Kidney (tissue), 14 donors: Measurements from ENCODE around the gene ATG101. TPM values are rescaled to one million over a fixed set of nuclear protein-coding genes. Genes with fewer than 3 reads are reported as not detected.

ENCODE experiments used
- DNase-seq, 5 donors: peaks; one replicate each; pipeline ENCODE4 v3.0.0-alpha.2; 2013 to 2020
- FAIRE-seq: peaks from 2 replicates; lab custom pipeline; 2012; peaks lifted over from hg19 to GRCh38; lab: Jason Lieb, UNC
- H3K27ac ChIP-seq, 2 donors: one replicate each; pipeline ENCODE4 v1.7.0; 2013; ENCODE audit warnings: low read depth in 2 of 2, low read length in 2 of 2, inconsistent platforms in 1 of 2
- H3K27me3 ChIP-seq: one replicate; pipeline ENCODE4 v1.7.1; 2013; ENCODE audit warnings: low read length, inconsistent platforms; ENCODE audit not compliant: control insufficient read depth, insufficient read depth
- H3K36me3 ChIP-seq, 3 donors: one replicate each; pipeline versions ENCODE4 v1.7.0 to v1.7.1; 2013; ENCODE audit warnings: low read length in 3 of 3, control low read depth in 1 of 3, inconsistent platforms in 1 of 3; ENCODE audit not compliant: insufficient read depth in 3 of 3, control insufficient read depth in 2 of 3
- H3K4me1 ChIP-seq, 3 donors: one replicate each; pipeline versions ENCODE4 v1.7.0 to v1.7.1; 2013; ENCODE audit warnings: low read length in 3 of 3, inconsistent platforms in 1 of 3, low read depth in 1 of 3; ENCODE audit not compliant: control insufficient read depth in 2 of 3, insufficient read depth in 2 of 3
- H3K4me3 ChIP-seq, 3 donors: one replicate each; pipeline versions ENCODE4 v1.7.0 to v1.8.1; 2013; ENCODE audit warnings: low read length in 3 of 3, control low read depth in 1 of 3, inconsistent platforms in 1 of 3
- H3K9ac ChIP-seq, 3 donors: one replicate each; pipeline versions ENCODE4 v1.7.0 to v1.7.1; 2013; ENCODE audit warnings: low read length in 3 of 3, control low read depth in 1 of 3, inconsistent platforms in 1 of 3
- H3K9me3 ChIP-seq, 3 donors: one replicate each; pipeline versions ENCODE4 v1.7.0 to v1.7.1; 2013; ENCODE audit warnings: low read length in 3 of 3, control low read depth in 1 of 3, inconsistent platforms in 1 of 3; ENCODE audit not compliant: control insufficient read depth in 2 of 3, insufficient read depth in 1 of 3
- intact Hi-C: fragments of 100-400 bp; cut with DNase I; formaldehyde crosslinking; loops from one replicate; pipeline ENCODE4 v1.11.1; 2022
- polyA plus RNA-seq: library from polyadenylated mRNA; stranded (reverse); fragments of 350-450 nt; fragmentation: Illumina TruSeq; extraction: RNeasy Lipid Tissue Mini Kit (QIAGEN cat#74804); gene quantifications from one replicate; pipeline ENCODE4 v1.2.3, GENCODE V29; 2014; ENCODE audit warnings: low read depth, low replicate concordance; ENCODE audit not compliant: insufficient read depth
- total RNA-seq: library from RNA; stranded (reverse); fragmentation: NEBNext Ultra II Directional; extraction: Animal tissue kit (Norgen Biotek cat#: 25700); gene quantifications from one replicate; pipeline ENCODE4 v1.2.1, GENCODE V29; 2021
- TF ChIP-seq, protein P1 (sequence below): IDR thresholded peaks from 3 replicates; pipeline ENCODE4 v1.5.1; 2012; ENCODE audit warnings: mild to moderate bottlenecking, moderate library complexity, borderline replicate concordance; ENCODE audit not compliant: insufficient read depth; ENCODE audit errors: extremely low read depth
- donor health status: control.
- donor health status: control.
- donor health status: control.
- donor health status: control.
- donor health status: control.
- donor health status: DM: yes; HTN: yes; CAD: no.
- donor health status: Normal renal cell carcinoma (clear cell type).

The ATG101 gene
- total and polyA plus RNA-seq, 2 donors from 2014 or later: 32.1 to 53.0 TPM

DNA sequence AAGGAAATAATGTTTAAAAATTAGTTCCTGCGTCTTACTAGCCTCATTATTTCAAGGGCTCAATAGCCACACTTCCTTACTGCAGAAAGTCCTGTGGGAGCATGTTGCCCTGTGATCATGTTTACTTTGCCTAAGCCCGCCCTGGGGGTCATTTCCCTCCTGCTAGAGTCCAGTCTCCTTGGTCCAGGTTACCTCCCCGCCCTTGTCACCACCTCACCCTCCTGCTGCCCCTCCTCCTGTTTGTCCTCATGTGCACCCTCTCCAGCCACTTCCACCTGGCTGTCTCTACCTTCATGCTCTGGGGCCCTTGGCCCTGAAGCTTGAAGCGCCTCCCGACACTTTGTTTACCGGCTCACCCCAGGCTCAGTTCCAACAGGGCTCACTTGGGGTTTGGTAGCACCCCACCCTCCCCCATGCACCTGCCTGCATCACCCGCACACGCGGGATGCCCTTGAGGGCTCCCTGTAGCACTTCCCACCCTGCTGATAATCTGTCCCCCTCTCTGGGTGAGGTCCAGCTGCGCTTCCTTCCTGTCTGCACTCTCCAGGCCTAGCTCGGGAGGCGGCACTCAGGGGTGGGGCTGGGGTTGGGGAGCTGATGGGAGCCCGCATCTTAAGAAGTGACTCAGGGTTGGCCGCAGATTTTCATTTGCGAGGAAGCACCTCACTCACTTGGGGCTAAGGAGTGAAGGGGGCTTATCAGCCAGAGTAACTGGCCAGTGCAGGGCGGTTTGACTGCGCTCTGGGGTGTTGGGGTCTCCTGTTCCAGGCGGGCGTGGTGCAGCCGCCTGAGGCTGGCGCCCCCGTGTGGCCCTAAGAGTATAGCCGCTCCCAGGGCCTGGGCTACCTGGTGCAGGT lies 49.8 kb downstream of the ATG101 start:
- TF ChIP-seq, protein P1, sequence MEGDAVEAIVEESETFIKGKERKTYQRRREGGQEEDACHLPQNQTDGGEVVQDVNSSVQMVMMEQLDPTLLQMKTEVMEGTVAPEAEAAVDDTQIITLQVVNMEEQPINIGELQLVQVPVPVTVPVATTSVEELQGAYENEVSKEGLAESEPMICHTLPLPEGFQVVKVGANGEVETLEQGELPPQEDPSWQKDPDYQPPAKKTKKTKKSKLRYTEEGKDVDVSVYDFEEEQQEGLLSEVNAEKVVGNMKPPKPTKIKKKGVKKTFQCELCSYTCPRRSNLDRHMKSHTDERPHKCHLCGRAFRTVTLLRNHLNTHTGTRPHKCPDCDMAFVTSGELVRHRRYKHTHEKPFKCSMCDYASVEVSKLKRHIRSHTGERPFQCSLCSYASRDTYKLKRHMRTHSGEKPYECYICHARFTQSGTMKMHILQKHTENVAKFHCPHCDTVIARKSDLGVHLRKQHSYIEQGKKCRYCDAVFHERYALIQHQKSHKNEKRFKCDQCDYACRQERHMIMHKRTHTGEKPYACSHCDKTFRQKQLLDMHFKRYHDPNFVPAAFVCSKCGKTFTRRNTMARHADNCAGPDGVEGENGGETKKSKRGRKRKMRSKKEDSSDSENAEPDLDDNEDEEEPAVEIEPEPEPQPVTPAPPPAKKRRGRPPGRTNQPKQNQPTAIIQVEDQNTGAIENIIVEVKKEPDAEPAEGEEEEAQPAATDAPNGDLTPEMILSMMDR: peak; percentile 49
- Histone ChIP-seq H3K36me3 (no peaks in the 10 kb centered on the region), H3K4me1 (peaks cover 0 to 17% (median 6%) of the 10 kb centered on the region in 3 donors), H3K4me3 (no peak overlapping the region), H3K27ac (peak overlapping the region; percentile 82 to 89), H3K9me3 (no peaks in the 10 kb centered on the region), H3K9ac (peak overlapping the region in 1 of 3 donors; percentile 63), H3K27me3 (no peaks in the 10 kb centered on the region)
- FAIRE-seq (no peak), DNase-seq (peak; percentile 67 to 86 (median 79))
- intact Hi-C loops: no loop called here

DNA sequence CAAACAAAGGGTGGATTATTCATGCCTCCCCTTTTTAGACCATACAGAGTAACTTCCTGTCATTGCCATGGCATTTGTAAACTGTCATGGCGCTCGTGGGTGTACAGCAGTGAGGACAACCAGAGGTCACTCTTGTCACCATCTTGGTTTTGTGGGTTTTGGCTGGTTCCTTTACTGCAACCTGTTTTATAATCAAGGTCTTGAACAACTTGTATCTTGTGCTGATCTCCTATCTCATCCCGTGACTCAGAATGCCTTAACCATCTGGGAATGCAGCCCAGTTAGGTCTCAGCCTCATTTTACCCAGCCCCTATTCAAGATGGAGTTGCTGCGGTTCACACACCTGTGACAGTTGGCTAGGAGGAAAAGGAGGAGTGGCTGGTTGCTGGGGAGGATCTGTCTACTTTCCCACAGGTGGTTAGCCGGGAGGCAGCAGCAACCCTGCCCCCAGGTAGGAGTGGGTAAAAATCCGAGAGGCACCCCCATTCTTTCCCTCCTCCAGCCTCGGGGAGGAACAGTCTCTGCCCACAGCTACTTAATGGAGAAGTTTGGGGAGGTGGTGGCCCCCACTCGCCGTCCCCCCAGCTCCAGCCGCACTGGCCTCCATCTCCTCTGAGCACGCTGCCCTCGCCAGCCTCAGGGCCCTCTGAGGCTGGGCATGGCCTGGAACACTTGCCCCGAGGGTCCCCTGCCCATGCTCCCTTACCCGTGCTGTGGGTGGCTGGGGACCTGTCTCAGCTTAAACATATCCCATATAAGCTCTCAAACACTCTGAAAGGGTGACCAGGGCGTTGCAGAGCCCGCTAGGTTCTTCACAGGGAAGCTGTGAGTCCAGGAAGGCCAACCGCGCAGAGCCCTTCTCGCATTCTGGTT lies 51.4 kb downstream of the ATG101 start:
- peaks cover 4 to 31% (median 10%) of the 10 kb centered on the region in 3 donors for H3K4me1 ChIP-seq
- TF ChIP-seq, protein P1: no peak
- peak overlapping the region; percentile 43 to 48 for H3K27ac ChIP-seq
- DNase-seq: no peak
- no peaks in the 10 kb centered on the region for H3K36me3 ChIP-seq
- H3K27me3 ChIP-seq: no peaks in the 10 kb centered on the region
- intact Hi-C loops: no loop called here
- H3K4me3 ChIP-seq: no peak overlapping the region
- H3K9ac ChIP-seq: no peak overlapping the region
- no peaks in the 10 kb centered on the region for H3K9me3 ChIP-seq
- FAIRE-seq: no peak

DNA sequence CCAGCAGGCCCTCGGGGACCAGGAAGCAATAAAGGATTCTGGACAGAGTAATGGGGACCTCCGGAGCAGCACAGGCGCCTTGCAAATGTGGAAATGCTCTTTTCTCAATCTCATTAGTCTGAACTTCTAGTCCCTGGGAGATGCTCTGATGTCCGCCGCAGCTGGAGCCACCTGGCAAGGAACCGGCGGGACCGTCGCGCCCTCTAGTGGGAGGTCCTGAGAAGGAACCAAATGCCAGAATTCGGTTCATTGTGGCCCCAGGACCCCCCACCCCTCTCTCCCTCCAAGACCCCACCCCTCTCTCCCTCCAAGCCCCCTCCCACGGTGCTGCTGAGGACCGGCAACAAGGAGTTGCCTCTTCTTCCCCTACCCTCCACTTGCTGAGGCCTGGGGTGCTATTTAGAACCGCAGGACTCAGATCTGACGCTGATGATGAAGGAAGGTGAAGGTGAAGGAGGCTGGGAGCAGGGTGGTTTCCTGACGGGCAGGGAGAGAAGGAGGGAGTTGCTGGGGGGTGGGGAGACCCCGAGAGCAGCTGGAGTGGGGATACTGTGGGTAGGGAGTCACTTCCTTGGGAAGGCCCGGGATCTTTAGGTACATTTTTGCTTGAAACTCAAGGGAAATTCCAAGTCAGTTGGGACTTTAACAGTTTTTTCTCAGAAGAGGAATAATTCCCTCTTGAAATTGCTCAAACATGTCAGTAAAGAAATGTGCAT lies 52.2 kb downstream of the ATG101 start:
- intact Hi-C loops: no loop called here
- no peak overlapping the region for H3K4me3 ChIP-seq
- H3K27me3 ChIP-seq: no peaks in the 10 kb centered on the region
- H3K9me3 ChIP-seq: no peaks in the 10 kb centered on the region
- TF ChIP-seq, protein P1: peak; percentile 67
- peak; percentile 78 to 91 (median 88) for DNase-seq
- H3K36me3 ChIP-seq: no peaks in the 10 kb centered on the region
- H3K27ac ChIP-seq: peak overlapping the region; percentile 43 to 47
- H3K9ac ChIP-seq: no peak overlapping the region
- peaks cover 4 to 34% (median 10%) of the 10 kb centered on the region in 3 donors for H3K4me1 ChIP-seq
- no peak for FAIRE-seq
